MG63 (cell line): ENCODE measurements around the gene FBXL7. TPM values are rescaled to one million over a fixed set of nuclear protein-coding genes. Genes with fewer than 3 reads are reported as not detected.
A peak's percentile ranks its signal among the peaks of the same experiment; 100 is the strongest.

Source experiments
- DNase-seq: peaks from one replicate; pipeline ENCODE4 v3.0.0-alpha.2; 2020
- H3K27me3 ChIP-seq: fragments of 250-450 bp; sonication (Bioruptor Pico); 2 replicates; pipeline ENCODE4 v1.5.1; 2020; ENCODE audit warnings: mild to moderate bottlenecking, moderate library complexity
- H3K36me3 ChIP-seq: fragments of 250-450 bp; sonication (Bioruptor Pico); 2 replicates; pipeline ENCODE4 v1.5.1; 2020; ENCODE audit warnings: mild to moderate bottlenecking, moderate library complexity
- H3K4me3 ChIP-seq: fragments of 250-450 bp; sonication (Bioruptor Pico); 2 replicates; pipeline ENCODE4 v1.5.1; 2020; ENCODE audit warnings: mild to moderate bottlenecking, moderate library complexity
- H3K9me3 ChIP-seq: fragments of 250-450 bp; sonication (Bioruptor Pico); 2 replicates; pipeline ENCODE4 v1.5.1; 2020; ENCODE audit warnings: mild to moderate bottlenecking, moderate library complexity
- total RNA-seq: library from RNA; depleted of rRNA; stranded (reverse); fragments of >200 nt; shearing (Covaris generic); gene quantifications from 2 replicates; pipeline ENCODE4 v1.2.3, GENCODE V29; 2014; ENCODE audit warnings: low replicate concordance

Gene FBXL7
- total RNA-seq, 1 experiment from 2014 or later = 9.4 TPM

GRCh38 chr5:15493501-15493900 is 6.5 kb upstream of the FBXL7 start:
- Histone ChIP-seq H3K27me3 (peaks cover 4% of the 10 kb centered on the region; the same call in 1 of the 2 replicates), H3K9me3 (no peaks in the 10 kb centered on the region), H3K36me3 (no peaks in the 10 kb centered on the region), H3K4me3 (no peak overlapping the region)
- no peak for DNase-seq

GRCh38 chr5:15495026-15495425 is 5.0 kb upstream of the FBXL7 start:
- Histone ChIP-seq H3K36me3 (no peaks in the 10 kb centered on the region), H3K4me3 (no peak overlapping the region), H3K27me3 (peaks cover 4% of the 10 kb centered on the region; the same call in 1 of the 2 replicates), H3K9me3 (no peaks in the 10 kb centered on the region)
- no peak for DNase-seq

GRCh38 chr5:15496886-15497285 is 3.1 kb upstream of the FBXL7 start:
- no peak for DNase-seq
- H3K36me3 ChIP-seq = no peaks in the 10 kb centered on the region
- H3K4me3 ChIP-seq = no peak overlapping the region
- peaks cover 4% of the 10 kb centered on the region; the same call in 1 of the 2 replicates for H3K27me3 ChIP-seq
- H3K9me3 ChIP-seq = no peaks in the 10 kb centered on the region

- Histone ChIP-seq H3K9me3 (no peaks in the 10 kb centered on the region), H3K36me3 (peaks cover 29% of the 10 kb centered on the region), H3K27me3 (peaks cover 2% of the 10 kb centered on the region; the same call in 1 of the 2 replicates), H3K4me3 (peak overlapping the region; percentile 84)
- DNase-seq = peak; percentile 87
These were observed 483 bp downstream of the FBXL7 start for GRCh38 chr5:15500325-15501001.

- H3K36me3 ChIP-seq = peaks cover 29% of the 10 kb centered on the region
- peak; percentile 77 for DNase-seq
- no peaks in the 10 kb centered on the region for H3K27me3 ChIP-seq
- peak overlapping the region; percentile 84 for H3K4me3 ChIP-seq
- H3K9me3 ChIP-seq = no peaks in the 10 kb centered on the region
These were observed 1.3 kb downstream of the FBXL7 start for GRCh38 chr5:15501091-15501791.

GRCh38 chr5:15502208-15502607 is 2.2 kb downstream of the FBXL7 start:
- Histone ChIP-seq H3K36me3 (peaks cover 29% of the 10 kb centered on the region), H3K4me3 (peak overlapping the region; percentile 84), H3K9me3 (no peaks in the 10 kb centered on the region), H3K27me3 (no peaks in the 10 kb centered on the region)
- no peak for DNase-seq

GRCh38 chr5:15506146-15506545 is 6.2 kb downstream of the FBXL7 start:
- Histone ChIP-seq H3K36me3 (peaks cover 29% of the 10 kb centered on the region), H3K9me3 (no peaks in the 10 kb centered on the region), H3K27me3 (no peaks in the 10 kb centered on the region), H3K4me3 (no peak overlapping the region)
- no peak for DNase-seq

GRCh38 chr5:15506897-15507296 is 6.9 kb downstream of the FBXL7 start:
- DNase-seq = no peak
- Histone ChIP-seq H3K9me3 (no peaks in the 10 kb centered on the region), H3K27me3 (no peaks in the 10 kb centered on the region), H3K36me3 (peaks cover 29% of the 10 kb centered on the region), H3K4me3 (no peak overlapping the region)

GRCh38 chr5:15510092-15510491 is 10.1 kb downstream of the FBXL7 start:
- Histone ChIP-seq H3K4me3 (no peak overlapping the region), H3K9me3 (no peaks in the 10 kb centered on the region), H3K36me3 (peaks cover 12% of the 10 kb centered on the region), H3K27me3 (no peaks in the 10 kb centered on the region)
- DNase-seq = peak; percentile 31

- H3K9me3 ChIP-seq = no peaks in the 10 kb centered on the region
- H3K4me3 ChIP-seq = no peak overlapping the region
- DNase-seq = peak; percentile 97
- H3K36me3 ChIP-seq = peaks cover 13% of the 10 kb centered on the region
- no peaks in the 10 kb centered on the region for H3K27me3 ChIP-seq
These were observed 10.9 kb downstream of the FBXL7 start for GRCh38 chr5:15510831-15511230.

GRCh38 chr5:15513431-15513830 is 13.5 kb downstream of the FBXL7 start:
- H3K27me3 ChIP-seq = no peaks in the 10 kb centered on the region
- no peaks in the 10 kb centered on the region for H3K9me3 ChIP-seq
- H3K36me3 ChIP-seq = peaks cover 22% of the 10 kb centered on the region
- no peak for DNase-seq
- no peak overlapping the region for H3K4me3 ChIP-seq

- H3K4me3 ChIP-seq = no peak overlapping the region
- peaks cover 24% of the 10 kb centered on the region for H3K36me3 ChIP-seq
- no peaks in the 10 kb centered on the region for H3K9me3 ChIP-seq
- no peaks in the 10 kb centered on the region for H3K27me3 ChIP-seq
- DNase-seq = no peak
These were observed 13.9 kb downstream of the FBXL7 start for GRCh38 chr5:15513911-15514310.

GRCh38 chr5:15515229-15515628 is 15.2 kb downstream of the FBXL7 start:
- Histone ChIP-seq H3K9me3 (0 out of 2 replicates have a peak, but pooled peaks cover 2% of the 10 kb centered on the region), H3K4me3 (no peak overlapping the region), H3K27me3 (no peaks in the 10 kb centered on the region), H3K36me3 (peaks cover 26% of the 10 kb centered on the region)
- no peak for DNase-seq

- DNase-seq = no peak
- Histone ChIP-seq H3K9me3 (0 out of 2 replicates have a peak, but pooled peaks cover 2% of the 10 kb centered on the region), H3K4me3 (no peak overlapping the region)
These were observed 16.5 kb downstream of the FBXL7 start for GRCh38 chr5:15516486-15516885.

GRCh38 chr5:15518786-15519185 is 18.8 kb downstream of the FBXL7 start:
- Histone ChIP-seq H3K4me3 (no peak overlapping the region), H3K9me3 (0 out of 2 replicates have a peak, but pooled peaks cover 2% of the 10 kb centered on the region), H3K36me3 (peaks cover 25% of the 10 kb centered on the region), H3K27me3 (no peaks in the 10 kb centered on the region; the same call in 1 of the 2 replicates)
- DNase-seq = peak; percentile 20

More at GRCh38 chr5:15516486-15516885, 16.5 kb downstream of the FBXL7 start:
- Histone ChIP-seq H3K27me3 (no peaks in the 10 kb centered on the region; the same call in 1 of the 2 replicates), H3K36me3 (peaks cover 26% of the 10 kb centered on the region)

- Histone ChIP-seq H3K4me3 (no peak overlapping the region), H3K27me3 (no peaks in the 10 kb centered on the region; the same call in 1 of the 2 replicates), H3K9me3 (0 out of 2 replicates have a peak, but pooled peaks cover 2% of the 10 kb centered on the region), H3K36me3 (peaks cover 22% of the 10 kb centered on the region)
- DNase-seq = no peak
These were observed 20.9 kb downstream of the FBXL7 start for GRCh38 chr5:15520856-15521255.

- Histone ChIP-seq H3K36me3 (peaks cover 18% of the 10 kb centered on the region), H3K27me3 (no peaks in the 10 kb centered on the region; the same call in 1 of the 2 replicates), H3K9me3 (0 out of 2 replicates have a peak, but pooled peaks cover 2% of the 10 kb centered on the region), H3K4me3 (peak overlapping the region; percentile 19)
- no peak for DNase-seq
These were observed 21.6 kb downstream of the FBXL7 start for GRCh38 chr5:15521381-15522186.
